A549 (cell line): ENCODE data around the gene MMP2.

Source experiments
- BHLHE40 ChIP-seq: IDR thresholded peaks from 2 replicates; pipeline ENCODE4 v1.6.1; 2012; ENCODE audit warnings: low read depth, low read length, inconsistent platforms
- CHD4 ChIP-seq: fragments of 200-600 bp; sonication (generic); IDR thresholded peaks from 2 replicates; pipeline ENCODE4 v1.6.1; 2016; ENCODE audit warnings: antibody characterized with exemption, mild to moderate bottlenecking, borderline replicate concordance
- EP300 ChIP-seq, 2 experiments: fragments of >200 bp; sonication (Bioruptor Twin); formaldehyde crosslinking; IDR thresholded peaks; 2 replicates in 1 of 2; 3 replicates in 1 of 2; pipeline ENCODE4 v1.6.1; 2016 to 2017
- HOXA7 ChIP-seq: fragments of 250-450 bp; sonication (Bioruptor Pico); IDR thresholded peaks from 2 replicates; pipeline ENCODE4 v1.5.0; 2020; ENCODE audit warnings: mild to moderate bottlenecking, moderate library complexity
- KDM5A ChIP-seq: fragments of 200-600 bp; sonication (generic); IDR thresholded peaks from 2 replicates; pipeline ENCODE4 v1.6.1; 2016; ENCODE audit warnings: antibody characterized with exemption, mild to moderate bottlenecking
- POLR2A ChIP-seq: IDR thresholded peaks from 2 replicates; pipeline ENCODE4 v1.6.1; 2012; ENCODE audit warnings: mild to moderate bottlenecking, low read length
- RAD21 ChIP-seq, 2 experiments: fragments of >200 bp in 1 of 2; sonication (Bioruptor Twin) in 1 of 2; formaldehyde crosslinking in 1 of 2; IDR thresholded peaks in 1 of 2; conservative IDR thresholded peaks in 1 of 2; 2 replicates in 1 of 2; 3 replicates in 1 of 2; pipeline ENCODE4 v1.6.1; 2012 to 2018; ENCODE audit warnings: inconsistent platforms in 1 of 2
- RCOR1 ChIP-seq: fragments of 150-350 bp; IDR thresholded peaks from 2 replicates; pipeline ENCODE4 v1.6.1; 2014; ENCODE audit warnings: antibody characterized with exemption, low read length, low read depth
- RNF2 ChIP-seq: fragments of 200-600 bp; sonication (generic); IDR thresholded peaks from 2 replicates; pipeline ENCODE4 v1.6.1; 2016; ENCODE audit warnings: low read depth, mild to moderate bottlenecking, antibody characterized with exemption, moderate library complexity, borderline replicate concordance
- SREBF2 ChIP-seq: fragments of 450-650 bp; IDR thresholded peaks from 2 replicates; pipeline ENCODE4 v1.6.1; 2014; ENCODE audit warnings: mild to moderate bottlenecking, moderate library complexity
- TP53 ChIP-seq: fragments of 250-450 bp; sonication (Bioruptor Pico); IDR thresholded peaks from 2 replicates; pipeline ENCODE4 v1.5.0; 2021; ENCODE audit warnings: mild to moderate bottlenecking, moderate library complexity
- ZSCAN20 ChIP-seq: fragments of 250-450 bp; sonication (Bioruptor Pico); IDR thresholded peaks from 2 replicates; pipeline ENCODE4 v1.8.0; 2022; ENCODE audit warnings: mild to moderate bottlenecking, moderate library complexity
- TF ChIP-seq, protein P1 (sequence below): fragments of >200 bp; sonication (Bioruptor Twin); formaldehyde crosslinking; IDR thresholded peaks from 3 replicates; pipeline ENCODE4 v1.5.1; 2016
- TF ChIP-seq, protein P2 (sequence below): IDR thresholded peaks from 2 replicates; pipeline ENCODE4 v1.6.1; 2012

DNA sequence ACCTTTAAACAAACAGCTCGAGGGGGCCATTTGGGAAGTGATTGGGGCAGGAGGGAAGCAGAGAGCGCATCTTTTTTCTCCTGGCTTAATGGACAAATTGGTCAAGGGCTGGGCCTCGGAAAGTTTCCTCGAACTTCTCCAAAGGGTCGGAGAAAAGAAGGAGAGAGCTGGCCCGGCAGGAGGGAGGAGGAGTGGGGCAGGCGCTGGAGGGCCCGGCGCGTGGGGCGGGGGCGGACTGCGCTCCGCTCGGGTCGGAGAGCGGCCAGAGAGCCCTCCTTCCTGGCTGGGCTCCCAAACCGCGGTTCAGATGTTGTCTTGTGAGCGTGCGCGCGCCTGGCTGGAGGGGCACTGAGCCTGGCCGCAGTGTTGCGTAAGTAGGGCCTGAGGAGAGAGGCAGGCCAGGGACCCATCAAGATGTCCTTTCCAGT, 1.2 kb downstream of the MMP2 start:
- TF ChIP-seq RAD21 (conservative IDR thresholded peaks at IDR 0.05 in 1 of 2, IDR thresholded peaks at IDR 0.05 in 1 of 2) = no peak
- no peak for TF ChIP-seq EP300 (IDR thresholded peaks at IDR 0.05)
- TF ChIP-seq, protein P1, sequence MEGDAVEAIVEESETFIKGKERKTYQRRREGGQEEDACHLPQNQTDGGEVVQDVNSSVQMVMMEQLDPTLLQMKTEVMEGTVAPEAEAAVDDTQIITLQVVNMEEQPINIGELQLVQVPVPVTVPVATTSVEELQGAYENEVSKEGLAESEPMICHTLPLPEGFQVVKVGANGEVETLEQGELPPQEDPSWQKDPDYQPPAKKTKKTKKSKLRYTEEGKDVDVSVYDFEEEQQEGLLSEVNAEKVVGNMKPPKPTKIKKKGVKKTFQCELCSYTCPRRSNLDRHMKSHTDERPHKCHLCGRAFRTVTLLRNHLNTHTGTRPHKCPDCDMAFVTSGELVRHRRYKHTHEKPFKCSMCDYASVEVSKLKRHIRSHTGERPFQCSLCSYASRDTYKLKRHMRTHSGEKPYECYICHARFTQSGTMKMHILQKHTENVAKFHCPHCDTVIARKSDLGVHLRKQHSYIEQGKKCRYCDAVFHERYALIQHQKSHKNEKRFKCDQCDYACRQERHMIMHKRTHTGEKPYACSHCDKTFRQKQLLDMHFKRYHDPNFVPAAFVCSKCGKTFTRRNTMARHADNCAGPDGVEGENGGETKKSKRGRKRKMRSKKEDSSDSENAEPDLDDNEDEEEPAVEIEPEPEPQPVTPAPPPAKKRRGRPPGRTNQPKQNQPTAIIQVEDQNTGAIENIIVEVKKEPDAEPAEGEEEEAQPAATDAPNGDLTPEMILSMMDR = no peak
- TF ChIP-seq SREBF2 = no peak
- TF ChIP-seq TP53 (CRISPR knock-in tag) = no peak
- no peak for TF ChIP-seq CHD4
- no peak for TF ChIP-seq RNF2
- TF ChIP-seq, protein P2, sequence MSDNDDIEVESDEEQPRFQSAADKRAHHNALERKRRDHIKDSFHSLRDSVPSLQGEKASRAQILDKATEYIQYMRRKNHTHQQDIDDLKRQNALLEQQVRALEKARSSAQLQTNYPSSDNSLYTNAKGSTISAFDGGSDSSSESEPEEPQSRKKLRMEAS = no peak
- TF ChIP-seq ZSCAN20 (CRISPR knock-in tag) = no peak
- no peak for TF ChIP-seq KDM5A
- no peak for TF ChIP-seq BHLHE40
- TF ChIP-seq RCOR1 = no peak
- no peak for TF ChIP-seq POLR2A
- TF ChIP-seq HOXA7 (CRISPR knock-in tag) = no peak
